NCI-H774 (cell line): ENCODE measurements around the gene ACAD11.

ENCODE experiments used
- DNase-seq: peaks from one replicate; lab custom pipeline; 2025; lab: John Stamatoyannopoulos, UW

ACAD11 gene

GRCh38 chr3:132555306-132556035, 104.1 kb downstream of the ACAD11 start:
- DNase-seq: no peak

- DNase-seq: peak; percentile 76
These were observed 105.2 kb downstream of the ACAD11 start for GRCh38 chr3:132554437-132554836.

- DNase-seq: no peak
These were observed 105.8 kb downstream of the ACAD11 start for GRCh38 chr3:132553826-132554225.

- DNase-seq: no peak
These were observed 108.9 kb downstream of the ACAD11 start for GRCh38 chr3:132550579-132551305.

GRCh38 chr3:132549890-132550578, 109.6 kb downstream of the ACAD11 start:
- DNase-seq: no peak

- no peak for DNase-seq
These were observed 110.4 kb downstream of the ACAD11 start for GRCh38 chr3:132549169-132549568.

- no peak for DNase-seq
These were observed 114.1 kb downstream of the ACAD11 start for GRCh38 chr3:132545471-132545870.

- DNase-seq: no peak
These were observed 115.5 kb downstream of the ACAD11 start for GRCh38 chr3:132544130-132544529.

- no peak for DNase-seq
These were observed 116.4 kb downstream of the ACAD11 start for GRCh38 chr3:132543011-132543739.

GRCh38 chr3:132542577-132542976, 117.0 kb downstream of the ACAD11 start:
- DNase-seq: no peak

- no peak for DNase-seq
These were observed 119.9 kb downstream of the ACAD11 start for GRCh38 chr3:132539681-132540080.

- no peak for DNase-seq
These were observed 121.5 kb downstream of the ACAD11 start for GRCh38 chr3:132538072-132538471.

GRCh38 chr3:132537297-132537696, 122.3 kb downstream of the ACAD11 start:
- DNase-seq: no peak

- DNase-seq: no peak
These were observed 123.0 kb downstream of the ACAD11 start for GRCh38 chr3:132536442-132537153.

- DNase-seq: peak; percentile 10
These were observed 123.8 kb downstream of the ACAD11 start for GRCh38 chr3:132535575-132536441.

GRCh38 chr3:132530624-132531023, 129.0 kb downstream of the ACAD11 start:
- DNase-seq: no peak

GRCh38 chr3:132522353-132522752, 137.3 kb downstream of the ACAD11 start:
- no peak for DNase-seq

- DNase-seq: no peak
These were observed 137.7 kb downstream of the ACAD11 start for GRCh38 chr3:132521901-132522300.

- no peak for DNase-seq
These were observed 139.7 kb downstream of the ACAD11 start for GRCh38 chr3:132519914-132520313.

- no peak for DNase-seq
These were observed 142.3 kb downstream of the ACAD11 start for GRCh38 chr3:132517311-132517710.

GRCh38 chr3:132513057-132513456, 146.6 kb downstream of the ACAD11 start:
- no peak for DNase-seq
